IMR-90 (cell line): ENCODE results near the gene HOXD3. TPM values are rescaled to one million over a fixed set of nuclear protein-coding genes. Genes with fewer than 3 reads are reported as not detected.

Experiments used
- ATAC-seq: fragments of 200-7000 bp; cut with Tn5 transposase; 2 replicates; pipeline ENCODE4 v1.9.1; 2020; ENCODE audit warnings: low read depth, mild to moderate bottlenecking, moderate library complexity
- BruUV-seq: library from RNA; stranded (reverse); fragments of 400-500 nt; replicated peaks from 2 replicates; lab custom pipeline; 2021; lab: Mats Ljungman, UMichigan
- CTCF ChIA-PET: fragments of 300-600 bp; formaldehyde crosslinking; extraction: SDS; loops from one replicate; lab custom pipeline; 2021; ENCODE audit warnings: antibody characterized with exemption; lab: Yijun Ruan, JAX
- POLR2A ChIA-PET: fragments of 300-600 bp; sonication (Branson Sonifier 250); formaldehyde crosslinking; loops from one replicate; lab custom pipeline; 2022; ENCODE audit warnings: antibody characterized with exemption; ENCODE audit not compliant: unreplicated experiment; lab: Charles Lee
- DNase-seq: peaks from one replicate; pipeline ENCODE4 v3.0.0; 2013
- H2AFZ ChIP-seq: replicated peaks from 2 replicates; pipeline ENCODE3; 2013; ENCODE audit warnings: low read length, mild to moderate bottlenecking; ENCODE audit not compliant: poor library complexity
- H2AK5ac ChIP-seq: 2 replicates; pipeline ENCODE4 v1.6.1; 2013; ENCODE audit warnings: low read depth, low read length, inconsistent platforms
- H2AK9ac ChIP-seq: replicated peaks from 2 replicates; pipeline ENCODE3; 2013; ENCODE audit warnings: mild to moderate bottlenecking, low read depth, low read length, moderate library complexity; ENCODE audit not compliant: poor library complexity
- H2BK120ac ChIP-seq: 2 replicates; pipeline ENCODE4 v1.6.1; 2013; ENCODE audit warnings: low read depth, low read length, inconsistent platforms
- H2BK15ac ChIP-seq: 3 replicates; pipeline ENCODE4 v1.6.1; 2013; ENCODE audit warnings: low read depth, low read length, inconsistent platforms
- H2BK20ac ChIP-seq: 2 replicates; pipeline ENCODE4 v1.6.1; 2013; ENCODE audit warnings: low read depth, mild to moderate bottlenecking, inconsistent platforms, low read length, moderate library complexity
- H2BK5ac ChIP-seq: 2 replicates; pipeline ENCODE4 v1.6.1; 2013; ENCODE audit warnings: mild to moderate bottlenecking, low read depth, low read length, inconsistent platforms; ENCODE audit not compliant: poor library complexity, severe bottlenecking
- H3K14ac ChIP-seq: replicated peaks from 2 replicates; pipeline ENCODE4 v1.6.1; 2013; ENCODE audit warnings: low read depth, low read length, inconsistent platforms
- H3K18ac ChIP-seq: 2 replicates; pipeline ENCODE4 v1.6.1; 2013; ENCODE audit warnings: low read depth, low read length, control low read depth
- H3K23ac ChIP-seq: 2 replicates; pipeline ENCODE4 v1.6.1; 2013; ENCODE audit warnings: low read depth, low read length, inconsistent platforms
- H3K27ac ChIP-seq: 2 replicates; pipeline ENCODE4 v1.5.1; 2013; ENCODE audit warnings: mild to moderate bottlenecking, control low read depth, low read length; ENCODE audit not compliant: insufficient read depth
- H3K27me3 ChIP-seq: 2 replicates; pipeline ENCODE4 v1.6.1; 2013; ENCODE audit warnings: low read length; ENCODE audit not compliant: control insufficient read depth, insufficient read depth
- H3K36me3 ChIP-seq: 2 replicates; pipeline ENCODE4 v1.6.1; 2013; ENCODE audit warnings: low read length, mixed read lengths; ENCODE audit not compliant: control insufficient read depth, insufficient read depth
- H3K4ac ChIP-seq: 2 replicates; pipeline ENCODE4 v1.6.1; 2013; ENCODE audit warnings: low read depth, low read length, inconsistent platforms
- H3K4me1 ChIP-seq: 2 replicates; pipeline ENCODE4 v1.6.1; 2013; ENCODE audit warnings: low read length, mixed read lengths; ENCODE audit not compliant: control insufficient read depth, insufficient read depth
- H3K4me2 ChIP-seq: 2 replicates; pipeline ENCODE4 v1.6.1; 2013; ENCODE audit warnings: low read depth, mild to moderate bottlenecking, control low read depth, low read length, moderate library complexity
- H3K4me3 ChIP-seq: 2 replicates; pipeline ENCODE4 v1.5.1; 2013; ENCODE audit warnings: low read depth, mild to moderate bottlenecking, control low read depth, low read length, moderate library complexity; ENCODE audit not compliant: insufficient read depth
- H3K56ac ChIP-seq: 2 replicates; pipeline ENCODE4 v1.6.1; 2013; ENCODE audit warnings: low read length, inconsistent platforms; ENCODE audit not compliant: insufficient read depth; ENCODE audit errors: extremely low read depth
- H3K79me1 ChIP-seq, 2 experiments: 2 replicates each; pipeline ENCODE4 v1.6.1; 2013; ENCODE audit warnings: low read length in 2 of 2, inconsistent platforms in 1 of 2, low read depth in 1 of 2
- H3K9ac ChIP-seq: 2 replicates; pipeline ENCODE4 v1.6.1; 2013; ENCODE audit warnings: low read depth, low read length, control low read depth
- H3K9me1 ChIP-seq: 2 replicates; pipeline ENCODE4 v1.6.1; 2013; ENCODE audit warnings: low read length, inconsistent platforms; ENCODE audit not compliant: insufficient read depth
- H3K9me3 ChIP-seq: 2 replicates; pipeline ENCODE4 v1.6.1; 2013; ENCODE audit warnings: low read length; ENCODE audit not compliant: control insufficient read depth, insufficient read depth
- H4K20me1 ChIP-seq: 2 replicates; pipeline ENCODE4 v1.6.1; 2013; ENCODE audit warnings: low read length, inconsistent platforms; ENCODE audit not compliant: insufficient read depth
- H4K5ac ChIP-seq: 2 replicates; pipeline ENCODE4 v1.6.1; 2013; ENCODE audit warnings: mild to moderate bottlenecking, low read depth, low read length, control low read depth
- H4K8ac ChIP-seq, 2 experiments: 2 replicates each; pipeline ENCODE4 v1.6.1; 2013; ENCODE audit warnings: low read depth in 2 of 2, low read length in 2 of 2, control low read depth in 1 of 2, inconsistent platforms in 1 of 2
- H4K91ac ChIP-seq: 2 replicates; pipeline ENCODE4 v1.6.1; 2013; ENCODE audit warnings: low read depth, low read length, inconsistent platforms; ENCODE audit not compliant: insufficient read depth
- CHD1 ChIP-seq: IDR thresholded peaks from 2 replicates; pipeline ENCODE4 v1.6.1; 2012; ENCODE audit warnings: low read depth, low read length, improper control_type of control experiment
- CTCF ChIP-seq: conservative IDR thresholded peaks from 2 replicates; pipeline ENCODE4 v1.5.1; 2012; ENCODE audit warnings: mild to moderate bottlenecking, low read depth, low read length, improper control_type of control experiment
- ELK1 ChIP-seq: fragments of 150-350 bp; IDR thresholded peaks from 2 replicates; pipeline ENCODE4 v1.6.1; 2016; ENCODE audit warnings: low read depth, mild to moderate bottlenecking, low read length, moderate library complexity, borderline replicate concordance
- WGBS, 2 experiments: methylation state at CpG; one replicate each; pipeline versions ENCODE4 v1.1.5 to v1.1.7; 2013; ENCODE audit warnings: missing lambda C conversion rate in 2 of 2; ENCODE audit not compliant: insufficient read length in 1 of 2; ENCODE audit errors: extremely low coverage in 2 of 2; 5-methylcytosine and 5-hydroxymethylcytosine counted together
- dilution Hi-C: fragments of 300-500 bp; cut with HindIII; formaldehyde crosslinking; loops from one replicate; pipeline ENCODE4 v1.14.3; 2018; ENCODE audit warnings: low sequenced_read_pairs; ENCODE audit not compliant: unreplicated experiment
- in situ Hi-C: fragments of 300-500 bp; cut with MboI; formaldehyde crosslinking; loops from 3 replicates; pipeline ENCODE4 v1.14.3; 2019; ENCODE audit warnings: low sequenced_read_pairs, inconsistent platforms, mixed read lengths
- intact Hi-C: fragments of 100-400 bp; cut with micrococcal nuclease; formaldehyde crosslinking; loops from 2 replicates; pipeline ENCODE4 v1.10.0; 2022
- polyA plus RNA-seq, 3 experiments: library from polyadenylated mRNA; depleted of rRNA; stranded (reverse); fragments of >200 nt; gene quantifications; 2 replicates each; pipeline ENCODE4 v1.2.3, GENCODE V29; 2012; ENCODE audit warnings: low replicate concordance in 1 of 3
- total RNA-seq: library from RNA; depleted of rRNA; stranded (reverse); fragments of >200 nt; gene quantifications from 2 replicates; pipeline ENCODE4 v1.2.3, GENCODE V29; 2012

The HOXD3 gene
- total and polyA plus RNA-seq, 2 of the 4 experiments (the other 2 are of a cell fraction) = not detected

GRCh38 chr2:176130957-176131847, 25.9 kb upstream of the HOXD3 start:
- POLR2A ChIA-PET = no interaction called here
- Histone ChIP-seq H4K5ac (no peak overlapping the region), H3K4me1 (no peaks in the 10 kb centered on the region), H3K56ac (no peak overlapping the region), H4K20me1 (no peaks in the 10 kb centered on the region), H3K9ac (no peak overlapping the region), H3K9me1 (no peaks in the 10 kb centered on the region), H3K4ac (no peak overlapping the region), H3K27me3 (peaks cover 87% of the 10 kb centered on the region), H2AFZ (no peak overlapping the region), H3K4me3 (no peak overlapping the region), H3K18ac (no peak overlapping the region), H2AK9ac (no peak overlapping the region), H3K14ac (no peak overlapping the region), H3K36me3 (no peaks in the 10 kb centered on the region), H2BK20ac (no peak overlapping the region), H4K91ac (no peak overlapping the region), H3K79me1 (no peaks in the 10 kb centered on the region), H3K23ac (peak overlapping the region; percentile 51; the same call in 1 of the 2 replicates), H2BK15ac (no peak overlapping the region), H3K4me2 (0 out of 2 replicates have a peak overlapping the region, but pooled peaks have one; percentile 39), H3K9me3 (peaks cover 1% of the 10 kb centered on the region), H2BK5ac (no peak overlapping the region), H2AK5ac (no peak overlapping the region), H2BK120ac (no peak overlapping the region), H3K27ac (no peak overlapping the region), H4K8ac (no peak overlapping the region)
- CTCF ChIA-PET = interaction anchor here (0.7 to 3.1 kb wide), 7 partner anchors 9 to 1018 kb away, joined by 3 to 23 read pairs (median 3); no protein-coding TSS in a partner anchor
- DNase-seq = no peak
- intact Hi-C loops = no loop called here
- no CpG with 5 or more reads among the region's 15 CpGs for WGBS, 2 experiments
- no peak for ATAC-seq
- BruUV-seq = no TSS peak
- TF ChIP-seq CHD1 = no peak
- TF ChIP-seq ELK1 = no peak
- no peak for TF ChIP-seq CTCF
- in situ Hi-C loops = no loop called here
- dilution Hi-C loops = no loop called here
